ENCODE measurements around the gene NBPF11. TPM values are rescaled to one million over a fixed set of nuclear protein-coding genes. Genes with fewer than 3 reads are reported as not detected.
"Not testable (repeated sequence)": the region's sequence is repeated elsewhere in the genome, so short reads cannot be mapped to it uniquely, and the experiment has no call there.

The NBPF11 gene
- 1 to 10 TPM; 7.7 to 9.1 TPM for total RNA-seq

DNA sequence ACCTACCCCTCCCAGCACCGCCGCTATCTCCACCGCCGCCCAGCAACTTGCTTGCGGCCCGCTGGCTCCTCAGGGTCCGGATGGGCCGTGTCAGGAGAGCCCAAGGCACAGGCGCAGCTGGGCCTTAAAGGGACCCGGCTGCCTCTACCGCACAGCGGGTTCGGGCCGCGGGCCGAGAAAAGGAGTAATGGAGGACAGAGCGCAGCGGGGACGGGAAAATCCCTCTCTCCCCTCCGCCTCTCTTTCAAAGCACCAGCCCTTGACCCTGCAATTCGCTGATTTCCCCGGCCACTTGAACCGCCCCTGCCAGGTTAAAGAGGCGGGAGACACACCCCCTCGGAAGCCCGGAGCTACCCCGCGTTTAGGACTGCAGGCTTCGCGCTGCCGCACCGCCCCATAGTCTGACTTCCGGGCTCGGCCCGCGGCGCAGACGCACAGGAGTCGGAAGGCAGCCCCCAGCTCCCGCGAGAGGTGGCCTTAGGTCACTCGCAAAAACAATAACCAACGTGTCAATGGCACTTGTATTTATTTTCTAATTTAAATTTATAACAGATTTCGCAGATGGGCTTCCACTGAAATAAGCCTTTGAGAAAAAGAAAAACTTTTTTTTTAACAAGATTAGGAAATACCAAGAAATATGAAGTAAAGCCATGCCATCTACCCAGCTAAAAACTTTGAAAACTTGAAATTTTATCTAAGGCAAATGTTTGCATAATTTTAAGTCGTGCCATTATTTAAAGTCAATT lies at the start of gene NBPF11:
TSS of gene NBPF11 (minus strand) at position 371 of the 746 bp plus-strand sequence. CDS start 25,278 bp downstream, outside the sequence.
- H3K36me3 Mint-ChIP-seq (ENCODE audit: low read depth); H3K9me3 Mint-ChIP-seq (ENCODE audit: insufficient read depth); CTCF ChIA-PET; POLR2A ChIA-PET; H3K27me3 Mint-ChIP-seq (ENCODE audit: low read depth): not testable (repeated sequence)
- ATAC-seq (peak; percentile 97), DNase-seq (peak; percentile 88)
- Mint-ChIP-seq H3K4me1 (ENCODE audit: low read depth) (peaks cover 20% of the 10 kb centered on the region), H3K27ac (peak within 1 kb of the TSS; percentile 90), H3K4me3 (peak within 1 kb of the TSS; percentile 96)

DNA sequence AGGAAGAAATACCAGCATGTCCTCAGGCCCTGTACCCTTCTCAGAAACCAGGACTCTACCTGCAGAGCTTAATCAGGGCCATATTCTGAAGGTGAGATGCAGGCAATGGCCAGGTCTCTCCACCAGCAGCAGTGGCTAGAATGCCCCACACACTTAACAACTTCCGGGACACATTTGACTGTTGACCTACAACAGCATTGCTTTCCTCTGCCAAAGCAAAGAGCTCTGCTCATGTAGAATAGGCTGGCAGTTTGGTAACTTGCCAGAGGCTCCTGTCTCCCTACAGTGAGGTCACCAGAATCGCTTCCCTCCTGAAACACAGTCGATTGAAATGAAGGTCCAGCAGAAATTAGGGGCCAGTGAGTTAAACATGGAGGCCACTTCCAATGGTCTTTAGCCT lies 45.3 kb upstream of the NBPF11 start:
- CTCF ChIA-PET; H3K27ac Mint-ChIP-seq; H3K36me3 Mint-ChIP-seq (ENCODE audit: low read depth); H3K4me1 Mint-ChIP-seq (ENCODE audit: low read depth); ATAC-seq; H3K4me3 Mint-ChIP-seq; H3K9me3 Mint-ChIP-seq (ENCODE audit: insufficient read depth); H3K27me3 Mint-ChIP-seq (ENCODE audit: low read depth); DNase-seq; POLR2A ChIA-PET: not testable (repeated sequence)

GRCh38 chr1:148196949-148197348 lies 44.9 kb upstream of the NBPF11 start:
- peak; percentile 53 for ATAC-seq
- CTCF ChIA-PET; POLR2A ChIA-PET; DNase-seq; H3K27me3 Mint-ChIP-seq (ENCODE audit: low read depth); H3K27ac Mint-ChIP-seq; H3K4me1 Mint-ChIP-seq (ENCODE audit: low read depth); H3K36me3 Mint-ChIP-seq (ENCODE audit: low read depth); H3K4me3 Mint-ChIP-seq; H3K9me3 Mint-ChIP-seq (ENCODE audit: insufficient read depth): not testable (repeated sequence)

GRCh38 chr1:148195115-148195514 lies 43.0 kb upstream of the NBPF11 start:
- CTCF ChIA-PET; H3K36me3 Mint-ChIP-seq (ENCODE audit: low read depth); ATAC-seq; H3K4me3 Mint-ChIP-seq; H3K9me3 Mint-ChIP-seq (ENCODE audit: insufficient read depth); H3K4me1 Mint-ChIP-seq (ENCODE audit: low read depth); POLR2A ChIA-PET; H3K27me3 Mint-ChIP-seq (ENCODE audit: low read depth); H3K27ac Mint-ChIP-seq; DNase-seq: not testable (repeated sequence)

DNA sequence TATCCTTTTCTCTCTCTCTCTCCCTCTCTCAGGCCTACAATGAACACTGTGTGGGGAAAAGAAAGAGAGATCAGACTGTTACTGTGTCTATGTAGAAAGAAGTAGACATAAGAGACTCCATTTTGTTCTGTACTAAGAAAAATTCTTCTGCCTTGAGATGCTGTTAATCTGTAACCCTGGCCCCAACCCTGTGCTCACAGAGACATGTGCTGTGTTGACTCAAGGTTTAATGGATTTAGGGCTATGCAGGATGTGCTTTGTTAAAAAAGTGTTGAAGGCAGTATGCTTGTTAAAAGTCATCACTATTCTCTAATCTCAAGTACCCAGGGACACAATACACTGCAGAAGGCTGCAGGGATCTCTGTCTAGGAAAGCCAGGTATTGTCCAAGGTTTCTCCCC lies 36.7 kb upstream of the NBPF11 start:
- ATAC-seq; H3K4me3 Mint-ChIP-seq; H3K36me3 Mint-ChIP-seq (ENCODE audit: low read depth); H3K27me3 Mint-ChIP-seq (ENCODE audit: low read depth); H3K27ac Mint-ChIP-seq; H3K9me3 Mint-ChIP-seq (ENCODE audit: insufficient read depth); DNase-seq; POLR2A ChIA-PET; CTCF ChIA-PET; H3K4me1 Mint-ChIP-seq (ENCODE audit: low read depth): not testable (repeated sequence)

DNA sequence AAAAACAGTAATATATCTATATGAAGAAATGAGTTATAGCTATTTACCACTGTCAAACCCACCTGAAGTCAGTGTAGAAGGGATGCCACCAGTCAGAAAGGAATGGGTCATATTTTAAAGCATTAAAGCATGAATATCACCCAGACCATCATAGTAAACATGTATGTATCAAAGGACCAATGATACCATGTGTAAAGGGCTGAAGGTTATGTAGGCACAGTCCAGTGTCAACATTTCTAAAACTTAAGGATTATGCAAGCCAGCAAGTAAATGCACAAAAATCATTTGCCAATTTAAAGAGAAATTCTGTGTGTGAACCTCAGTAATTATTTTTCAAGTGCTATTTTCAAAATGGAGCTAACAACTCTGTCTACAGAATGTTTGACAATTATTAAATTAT lies 26.6 kb upstream of the NBPF11 start:
- ATAC-seq; H3K4me1 Mint-ChIP-seq (ENCODE audit: low read depth); H3K36me3 Mint-ChIP-seq (ENCODE audit: low read depth); H3K4me3 Mint-ChIP-seq; DNase-seq; H3K27ac Mint-ChIP-seq; H3K9me3 Mint-ChIP-seq (ENCODE audit: insufficient read depth); H3K27me3 Mint-ChIP-seq (ENCODE audit: low read depth); CTCF ChIA-PET; POLR2A ChIA-PET: not testable (repeated sequence)

DNA sequence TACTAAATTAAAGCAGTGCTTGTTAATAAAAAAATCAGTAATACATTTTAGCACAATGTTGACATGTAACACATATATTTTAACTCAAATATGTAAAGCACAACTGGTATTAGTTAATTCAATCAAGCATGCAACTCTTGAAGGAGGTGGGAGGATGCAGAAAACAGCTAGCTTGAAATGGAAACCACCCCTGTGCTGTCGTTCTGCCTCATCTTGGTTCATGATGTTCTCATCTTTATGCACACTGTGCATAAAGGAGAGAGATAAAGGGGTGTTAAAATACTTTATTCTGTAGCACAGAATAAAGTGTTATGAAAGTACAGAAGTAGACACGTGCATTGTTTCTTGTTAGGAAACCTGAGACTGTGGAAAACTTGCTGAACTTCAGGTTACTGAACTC lies 23.3 kb upstream of the NBPF11 start:
- ATAC-seq; POLR2A ChIA-PET; H3K4me3 Mint-ChIP-seq; H3K36me3 Mint-ChIP-seq (ENCODE audit: low read depth); H3K27ac Mint-ChIP-seq; H3K9me3 Mint-ChIP-seq (ENCODE audit: insufficient read depth); DNase-seq; H3K4me1 Mint-ChIP-seq (ENCODE audit: low read depth); CTCF ChIA-PET; H3K27me3 Mint-ChIP-seq (ENCODE audit: low read depth): not testable (repeated sequence)

GRCh38 chr1:148171995-148172394 lies 19.9 kb upstream of the NBPF11 start:
- H3K4me1 Mint-ChIP-seq (ENCODE audit: low read depth); ATAC-seq; H3K27me3 Mint-ChIP-seq (ENCODE audit: low read depth); CTCF ChIA-PET; H3K36me3 Mint-ChIP-seq (ENCODE audit: low read depth); H3K4me3 Mint-ChIP-seq; H3K9me3 Mint-ChIP-seq (ENCODE audit: insufficient read depth); DNase-seq; H3K27ac Mint-ChIP-seq: not testable (repeated sequence)
- POLR2A ChIA-PET = interaction anchor here (0.6 kb wide), 1 partner anchor 565 kb away, joined by 4 read pairs; no protein-coding TSS in a partner anchor

DNA sequence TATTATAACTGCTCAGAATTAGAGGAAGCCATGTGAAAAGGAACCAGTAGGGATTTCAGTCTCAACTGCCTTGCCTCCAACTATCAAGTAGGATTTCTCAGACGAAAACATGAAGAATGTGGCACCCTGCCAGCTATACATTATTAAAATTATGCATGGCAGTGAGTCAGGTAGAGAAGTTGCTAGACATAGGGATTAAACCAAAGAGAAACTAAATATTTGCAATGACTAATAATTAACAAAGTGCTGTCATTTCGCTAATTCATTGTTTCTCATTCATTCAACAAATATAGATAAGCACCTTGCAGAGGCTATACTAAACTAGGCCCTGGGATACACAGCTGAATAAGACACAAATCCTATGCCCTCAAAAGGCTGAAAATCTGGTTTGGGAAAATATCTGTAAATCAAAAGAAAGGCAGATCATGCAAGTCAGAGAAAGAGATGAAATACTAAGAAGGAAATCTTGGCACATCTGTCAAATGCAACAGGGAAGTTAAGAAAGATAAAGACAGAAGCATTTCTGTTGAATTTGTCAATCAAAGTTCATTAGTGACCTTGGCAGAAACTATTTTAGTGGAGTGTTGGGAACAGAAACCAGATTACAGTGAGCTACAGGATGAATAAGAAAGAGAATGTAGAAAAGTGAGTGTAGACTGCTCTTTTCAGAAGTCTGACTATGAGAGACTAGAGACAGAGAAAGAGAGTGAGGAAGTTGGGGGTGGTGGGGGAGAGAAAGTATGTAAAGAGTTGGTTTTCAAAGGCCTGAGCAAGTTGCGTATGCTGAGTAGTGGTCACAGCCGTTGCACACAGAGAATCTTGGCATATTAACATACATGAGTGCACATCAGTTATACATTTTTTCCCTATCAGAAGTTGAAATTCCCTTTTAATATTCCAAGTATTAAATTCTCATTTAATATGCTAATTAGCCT lies 14.7 kb upstream of the NBPF11 start:
- Mint-ChIP-seq H3K27me3 (ENCODE audit: low read depth) (peaks cover 26% of the 10 kb centered on the region), H3K4me1 (ENCODE audit: low read depth) (no peaks in the 10 kb centered on the region), H3K27ac (no peak overlapping the region), H3K4me3 (no peak overlapping the region), H3K36me3 (ENCODE audit: low read depth) (no peaks in the 10 kb centered on the region), H3K9me3 (ENCODE audit: insufficient read depth) (no peaks in the 10 kb centered on the region)
- ATAC-seq (no peak), DNase-seq (no peak)
- ChIA-PET POLR2A (no interaction called here), CTCF (no interaction called here)

- Mint-ChIP-seq H3K36me3 (ENCODE audit: low read depth) (no peaks in the 10 kb centered on the region), H3K4me3 (no peak overlapping the region), H3K27ac (no peak overlapping the region), H3K4me1 (ENCODE audit: low read depth) (peaks cover 8% of the 10 kb centered on the region), H3K9me3 (ENCODE audit: insufficient read depth) (no peaks in the 10 kb centered on the region), H3K27me3 (ENCODE audit: low read depth) (peaks cover 38% of the 10 kb centered on the region)
- ChIA-PET POLR2A (no interaction called here), CTCF (no interaction called here)
- no peak for ATAC-seq
- DNase-seq = no peak
These were observed 10.3 kb upstream of the NBPF11 start for GRCh38 chr1:148162363-148162762.

DNA sequence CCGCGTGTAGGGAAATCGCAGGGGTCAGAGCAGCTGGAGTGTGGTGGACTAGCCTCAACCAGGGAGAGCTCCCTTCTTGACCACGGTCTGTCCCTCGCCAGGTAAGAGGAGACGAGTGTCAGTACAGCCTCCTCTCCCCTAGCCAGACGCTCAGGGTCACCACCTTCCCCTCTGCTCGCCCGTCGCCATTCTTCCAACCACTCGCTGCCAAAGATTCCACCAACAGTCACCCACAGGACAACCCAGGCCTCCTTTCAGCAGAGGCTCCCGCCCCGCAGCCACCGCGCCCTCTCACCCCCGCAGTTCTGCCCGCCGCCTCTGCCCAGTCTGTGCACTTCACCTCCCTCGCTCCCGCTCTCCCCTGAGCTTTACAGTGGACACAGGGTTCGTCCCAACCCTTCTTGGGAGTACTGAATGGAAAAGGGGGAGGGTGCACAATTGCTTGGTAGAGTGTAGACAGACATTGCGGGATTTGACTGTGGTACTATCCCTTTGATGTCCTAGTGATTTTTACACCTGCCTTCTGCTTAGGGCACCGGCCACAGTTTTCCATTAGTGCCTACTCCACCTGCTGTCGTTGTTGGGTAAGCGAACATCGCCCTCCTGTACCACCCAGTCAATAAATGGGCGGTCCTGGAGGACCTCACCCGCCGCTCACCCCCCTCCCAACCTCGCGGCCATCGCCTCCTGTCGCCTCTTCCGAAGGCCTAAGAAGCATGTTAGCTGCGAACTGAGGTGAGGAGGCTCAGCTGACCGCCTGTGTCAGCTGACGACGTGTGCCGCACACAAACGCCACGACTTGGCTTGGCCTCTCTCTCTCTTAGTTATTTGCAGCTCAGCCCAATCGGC lies 9.2 kb upstream of the NBPF11 start:
- DNase-seq = no peak
- no peak overlapping the region for H3K27ac Mint-ChIP-seq
- ChIA-PET CTCF (no interaction called here), POLR2A (no interaction called here)
- H3K36me3 Mint-ChIP-seq (ENCODE audit: low read depth) = no peaks in the 10 kb centered on the region
- H3K4me1 Mint-ChIP-seq (ENCODE audit: low read depth) = peaks cover 9% of the 10 kb centered on the region
- no peaks in the 10 kb centered on the region for H3K9me3 Mint-ChIP-seq (ENCODE audit: insufficient read depth)
- no peak overlapping the region for H3K4me3 Mint-ChIP-seq
- ATAC-seq = no peak
- peaks cover 33% of the 10 kb centered on the region for H3K27me3 Mint-ChIP-seq (ENCODE audit: low read depth)
